Measurements from ENCODE around the gene COMMD2.

Gene COMMD2

DNA sequence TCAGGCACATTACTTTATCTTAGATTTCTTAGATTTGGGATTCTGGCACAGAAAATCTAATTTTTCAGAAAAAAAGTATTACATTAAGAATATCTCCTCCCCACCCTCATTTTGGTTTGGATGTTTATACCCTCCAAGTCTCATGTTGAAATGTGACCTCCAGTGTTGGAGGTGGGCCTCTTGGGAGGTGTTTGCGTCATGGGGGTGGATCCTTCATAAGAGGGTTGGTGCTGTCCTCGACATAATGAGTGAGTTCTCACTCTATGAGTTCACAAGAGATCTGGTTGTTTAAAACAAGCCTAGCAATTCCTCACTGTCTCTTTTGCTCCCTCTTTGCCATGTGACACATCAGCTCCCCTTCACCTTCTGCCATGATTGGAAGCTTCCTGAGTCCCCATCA is 48.8 kb downstream of the COMMD2 start:
- TF ChIP-seq, protein P1, sequence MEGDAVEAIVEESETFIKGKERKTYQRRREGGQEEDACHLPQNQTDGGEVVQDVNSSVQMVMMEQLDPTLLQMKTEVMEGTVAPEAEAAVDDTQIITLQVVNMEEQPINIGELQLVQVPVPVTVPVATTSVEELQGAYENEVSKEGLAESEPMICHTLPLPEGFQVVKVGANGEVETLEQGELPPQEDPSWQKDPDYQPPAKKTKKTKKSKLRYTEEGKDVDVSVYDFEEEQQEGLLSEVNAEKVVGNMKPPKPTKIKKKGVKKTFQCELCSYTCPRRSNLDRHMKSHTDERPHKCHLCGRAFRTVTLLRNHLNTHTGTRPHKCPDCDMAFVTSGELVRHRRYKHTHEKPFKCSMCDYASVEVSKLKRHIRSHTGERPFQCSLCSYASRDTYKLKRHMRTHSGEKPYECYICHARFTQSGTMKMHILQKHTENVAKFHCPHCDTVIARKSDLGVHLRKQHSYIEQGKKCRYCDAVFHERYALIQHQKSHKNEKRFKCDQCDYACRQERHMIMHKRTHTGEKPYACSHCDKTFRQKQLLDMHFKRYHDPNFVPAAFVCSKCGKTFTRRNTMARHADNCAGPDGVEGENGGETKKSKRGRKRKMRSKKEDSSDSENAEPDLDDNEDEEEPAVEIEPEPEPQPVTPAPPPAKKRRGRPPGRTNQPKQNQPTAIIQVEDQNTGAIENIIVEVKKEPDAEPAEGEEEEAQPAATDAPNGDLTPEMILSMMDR (IDR thresholded peaks at IDR 0.05; ENCODE audit: control insufficient read depth, insufficient read depth, low read depth, low read length, missing control alignments): no peak
- no peak overlapping the region for H3K4me3 ChIP-seq (ENCODE audit: control insufficient read depth, low read depth, low read length)
- DNase-seq (ENCODE audit: low read depth): peak; percentile 21

- H3K4me3 ChIP-seq (ENCODE audit: control insufficient read depth, low read depth, low read length): no peak overlapping the region
- TF ChIP-seq, protein P1 (IDR thresholded peaks at IDR 0.05; ENCODE audit: control insufficient read depth, insufficient read depth, low read depth, low read length, missing control alignments): no peak
- peak; percentile 79 for DNase-seq (ENCODE audit: low read depth)
Observed at GRCh38 chr3:149702691-149703441, 49.4 kb downstream of the COMMD2 start.

GRCh38 chr3:149701977-149702350 is 50.3 kb downstream of the COMMD2 start:
- no peak overlapping the region for H3K4me3 ChIP-seq (ENCODE audit: control insufficient read depth, low read depth, low read length)
- TF ChIP-seq, protein P1 (IDR thresholded peaks at IDR 0.05; ENCODE audit: control insufficient read depth, insufficient read depth, low read depth, low read length, missing control alignments): no peak
- DNase-seq (ENCODE audit: low read depth): no peak

GRCh38 chr3:149701206-149701976 is 50.9 kb downstream of the COMMD2 start:
- TF ChIP-seq, protein P1 (IDR thresholded peaks at IDR 0.05; ENCODE audit: control insufficient read depth, insufficient read depth, low read depth, low read length, missing control alignments): no peak
- no peak for DNase-seq (ENCODE audit: low read depth)
- H3K4me3 ChIP-seq (ENCODE audit: control insufficient read depth, low read depth, low read length): peak overlapping the region; percentile 4; the same call in 1 of the 2 replicates

Data from AG09309 (cell line).